ENCODE data around the gene LNPK.

LNPK gene

GRCh38 chr2:175950512-175950911 is 51.6 kb downstream of the LNPK start:
- peaks cover 48% of the 10 kb centered on the region for H3K36me3 ChIP-seq
- H3K4me1 ChIP-seq (ENCODE audit: control insufficient read depth in 1 of 2, insufficient read depth in 1 of 2, low read depth in 1 of 2, low read length in 1 of 2), result no peaks in the 10 kb centered on the region
- H3K27me3 ChIP-seq, result no peaks in the 10 kb centered on the region
- no peak for TF ChIP-seq CTCF (IDR thresholded peaks at IDR 0.05)
- H3K4me3 ChIP-seq (ENCODE audit: low read depth in 1 of 2, low read length in 1 of 2), result no peak overlapping the region
- no peak overlapping the region for H3K27ac ChIP-seq
- H3K9me3 ChIP-seq, result no peaks in the 10 kb centered on the region

- TF ChIP-seq CTCF (IDR thresholded peaks at IDR 0.05), result no peak
Observed at GRCh38 chr2:175948191-175948590, 53.9 kb downstream of the LNPK start.

GRCh38 chr2:175947073-175947472 is 55.0 kb downstream of the LNPK start:
- no peak for TF ChIP-seq CTCF (IDR thresholded peaks at IDR 0.05)
- Histone ChIP-seq H3K27me3 (no peaks in the 10 kb centered on the region), H3K36me3 (peaks cover 39% of the 10 kb centered on the region), H3K27ac (no peak overlapping the region), H3K4me3 (ENCODE audit: low read depth in 1 of 2, low read length in 1 of 2) (no peak overlapping the region), H3K9me3 (no peaks in the 10 kb centered on the region), H3K4me1 (ENCODE audit: control insufficient read depth in 1 of 2, insufficient read depth in 1 of 2, low read depth in 1 of 2, low read length in 1 of 2) (no peaks in the 10 kb centered on the region)

More at GRCh38 chr2:175948191-175948590, 53.9 kb downstream of the LNPK start:
- H3K9me3 ChIP-seq, result no peaks in the 10 kb centered on the region
- no peaks in the 10 kb centered on the region for H3K27me3 ChIP-seq
- no peak overlapping the region for H3K27ac ChIP-seq
- H3K4me1 ChIP-seq (ENCODE audit: control insufficient read depth in 1 of 2, insufficient read depth in 1 of 2, low read depth in 1 of 2, low read length in 1 of 2), result no peaks in the 10 kb centered on the region
- H3K4me3 ChIP-seq (ENCODE audit: low read depth in 1 of 2, low read length in 1 of 2), result no peak overlapping the region
- H3K36me3 ChIP-seq, result peaks cover 37% of the 10 kb centered on the region

GRCh38 chr2:175941699-175942098 is 60.4 kb downstream of the LNPK start:
- Histone ChIP-seq H3K9me3 (no peaks in the 10 kb centered on the region), H3K36me3 (peaks cover 62% of the 10 kb centered on the region), H3K27me3 (no peaks in the 10 kb centered on the region), H3K4me3 (ENCODE audit: low read depth in 1 of 2, low read length in 1 of 2) (no peak overlapping the region), H3K27ac (no peak overlapping the region), H3K4me1 (ENCODE audit: control insufficient read depth in 1 of 2, insufficient read depth in 1 of 2, low read depth in 1 of 2, low read length in 1 of 2) (no peaks in the 10 kb centered on the region)
- no peak for TF ChIP-seq CTCF (IDR thresholded peaks at IDR 0.05)

GRCh38 chr2:175937216-175937615 is 64.9 kb downstream of the LNPK start:
- no peak overlapping the region for H3K4me3 ChIP-seq (ENCODE audit: low read depth in 1 of 2, low read length in 1 of 2)
- H3K4me1 ChIP-seq (ENCODE audit: control insufficient read depth in 1 of 2, insufficient read depth in 1 of 2, low read depth in 1 of 2, low read length in 1 of 2), result no peaks in the 10 kb centered on the region
- no peaks in the 10 kb centered on the region for H3K9me3 ChIP-seq
- H3K36me3 ChIP-seq, result peaks cover 85% of the 10 kb centered on the region
- TF ChIP-seq CTCF (IDR thresholded peaks at IDR 0.05), result no peak
- H3K27me3 ChIP-seq, result no peaks in the 10 kb centered on the region
- H3K27ac ChIP-seq, result no peak overlapping the region
